ENCODE results near the gene MEOX2. TPM values are rescaled to one million over a fixed set of nuclear protein-coding genes. Genes with fewer than 3 reads are reported as not detected.

Gene MEOX2
- total RNA-seq, 1 donor from 2014 or later: not detected

GRCh38 chr7:15709978-15710377 lies 23.5 kb upstream of the MEOX2 start:
- no peak for DNase-seq (ENCODE audit: low read depth)
- TF ChIP-seq, protein P1, sequence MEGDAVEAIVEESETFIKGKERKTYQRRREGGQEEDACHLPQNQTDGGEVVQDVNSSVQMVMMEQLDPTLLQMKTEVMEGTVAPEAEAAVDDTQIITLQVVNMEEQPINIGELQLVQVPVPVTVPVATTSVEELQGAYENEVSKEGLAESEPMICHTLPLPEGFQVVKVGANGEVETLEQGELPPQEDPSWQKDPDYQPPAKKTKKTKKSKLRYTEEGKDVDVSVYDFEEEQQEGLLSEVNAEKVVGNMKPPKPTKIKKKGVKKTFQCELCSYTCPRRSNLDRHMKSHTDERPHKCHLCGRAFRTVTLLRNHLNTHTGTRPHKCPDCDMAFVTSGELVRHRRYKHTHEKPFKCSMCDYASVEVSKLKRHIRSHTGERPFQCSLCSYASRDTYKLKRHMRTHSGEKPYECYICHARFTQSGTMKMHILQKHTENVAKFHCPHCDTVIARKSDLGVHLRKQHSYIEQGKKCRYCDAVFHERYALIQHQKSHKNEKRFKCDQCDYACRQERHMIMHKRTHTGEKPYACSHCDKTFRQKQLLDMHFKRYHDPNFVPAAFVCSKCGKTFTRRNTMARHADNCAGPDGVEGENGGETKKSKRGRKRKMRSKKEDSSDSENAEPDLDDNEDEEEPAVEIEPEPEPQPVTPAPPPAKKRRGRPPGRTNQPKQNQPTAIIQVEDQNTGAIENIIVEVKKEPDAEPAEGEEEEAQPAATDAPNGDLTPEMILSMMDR (conservative IDR thresholded peaks at IDR 0.05; ENCODE audit: low read depth, low read length): no peak
- no peak overlapping the region for H3K4me3 ChIP-seq (ENCODE audit: low read depth, low read length)

DNA sequence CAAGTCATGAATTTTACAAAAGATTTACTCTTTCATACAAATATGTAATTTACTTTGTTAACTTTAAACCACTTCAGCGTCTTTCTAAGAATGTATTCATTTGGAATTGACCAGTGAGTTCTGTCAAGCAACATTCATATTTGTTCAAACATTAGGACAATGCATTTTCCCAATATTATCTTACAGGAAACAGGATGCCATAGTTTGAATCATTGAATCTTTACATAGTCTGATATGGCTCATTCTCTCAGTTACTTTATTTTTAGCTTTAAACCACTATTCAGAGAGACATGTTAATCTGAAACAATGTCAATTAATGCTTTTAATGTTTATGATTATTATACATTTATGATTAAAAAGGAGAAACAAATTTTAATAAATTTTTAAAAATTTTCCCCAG lies 21.1 kb upstream of the MEOX2 start:
- no peak for DNase-seq (ENCODE audit: low read depth)
- no peak overlapping the region for H3K4me3 ChIP-seq (ENCODE audit: low read depth, low read length)
- TF ChIP-seq, protein P1 (conservative IDR thresholded peaks at IDR 0.05; ENCODE audit: low read depth, low read length): no peak

- TF ChIP-seq, protein P1 (conservative IDR thresholded peaks at IDR 0.05; ENCODE audit: low read depth, low read length): no peak
- no peak for DNase-seq (ENCODE audit: low read depth)
- H3K4me3 ChIP-seq (ENCODE audit: low read depth, low read length): no peak overlapping the region
Measured at GRCh38 chr7:15703732-15704131, 17.2 kb upstream of the MEOX2 start.

- TF ChIP-seq, protein P1 (conservative IDR thresholded peaks at IDR 0.05; ENCODE audit: low read depth, low read length): no peak
- H3K4me3 ChIP-seq (ENCODE audit: low read depth, low read length): no peak overlapping the region
- no peak for DNase-seq (ENCODE audit: low read depth)
Measured at GRCh38 chr7:15692501-15693020, 6.1 kb upstream of the MEOX2 start.

- TF ChIP-seq, protein P1 (conservative IDR thresholded peaks at IDR 0.05; ENCODE audit: low read depth, low read length): no peak
- no peak overlapping the region for H3K4me3 ChIP-seq (ENCODE audit: low read depth, low read length)
- DNase-seq (ENCODE audit: low read depth): no peak
Measured at GRCh38 chr7:15688911-15689310, 2.4 kb upstream of the MEOX2 start.

GRCh38 chr7:15688279-15688626 lies 1.8 kb upstream of the MEOX2 start:
- no peak for DNase-seq (ENCODE audit: low read depth)
- H3K4me3 ChIP-seq (ENCODE audit: low read depth, low read length): no peak overlapping the region
- TF ChIP-seq, protein P1 (conservative IDR thresholded peaks at IDR 0.05; ENCODE audit: low read depth, low read length): no peak

- H3K4me3 ChIP-seq (ENCODE audit: low read depth, low read length): no peak overlapping the region
- TF ChIP-seq, protein P1 (conservative IDR thresholded peaks at IDR 0.05; ENCODE audit: low read depth, low read length): no peak
- DNase-seq (ENCODE audit: low read depth): no peak
Measured at GRCh38 chr7:15687546-15688278, 1.2 kb upstream of the MEOX2 start.

Measured in epithelial cell of proximal tubule (primary cell).